Fibroblast of skin of abdomen (primary cell): ENCODE measurements around the gene CCDC71L.

Experiments used
- DNase-seq: peaks from one replicate; pipeline ENCODE4 v3.0.0-alpha.2; 2013

CCDC71L gene

GRCh38 chr7:106625678-106626301 lies 35.2 kb downstream of the CCDC71L start:
- DNase-seq = no peak

- DNase-seq = peak; percentile 83
These were observed 37.1 kb downstream of the CCDC71L start for GRCh38 chr7:106623853-106624252.

GRCh38 chr7:106623315-106623660 lies 37.7 kb downstream of the CCDC71L start:
- DNase-seq = no peak

GRCh38 chr7:106622654-106623314 lies 38.2 kb downstream of the CCDC71L start:
- no peak for DNase-seq

- no peak for DNase-seq
These were observed 39.4 kb downstream of the CCDC71L start for GRCh38 chr7:106621393-106622132.

- DNase-seq = no peak
These were observed 40.3 kb downstream of the CCDC71L start for GRCh38 chr7:106620676-106621075.

GRCh38 chr7:106620034-106620433 lies 40.9 kb downstream of the CCDC71L start:
- no peak for DNase-seq

- DNase-seq = no peak
These were observed 41.7 kb downstream of the CCDC71L start for GRCh38 chr7:106619213-106619612.

GRCh38 chr7:106618480-106618879 lies 42.5 kb downstream of the CCDC71L start:
- peak; percentile 83 for DNase-seq

- DNase-seq = no peak
These were observed 43.1 kb downstream of the CCDC71L start for GRCh38 chr7:106617860-106618259.

DNA sequence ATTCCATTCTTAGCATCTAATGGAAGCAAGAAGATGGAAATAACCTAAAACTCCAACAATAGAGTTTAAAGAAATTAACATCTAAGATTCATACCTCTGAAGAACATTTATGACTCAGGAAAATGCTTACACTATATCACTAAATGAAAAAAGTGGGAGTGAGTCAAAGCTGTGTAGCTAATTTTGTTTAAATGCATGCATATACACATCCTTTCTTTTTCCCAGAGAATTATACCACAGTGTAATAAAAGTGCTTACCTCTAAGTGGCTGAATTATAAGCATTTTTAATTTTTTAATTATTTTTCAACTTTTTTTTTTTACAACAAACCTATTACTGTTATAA lies 44.3 kb downstream of the CCDC71L start:
- peak; percentile 27 for DNase-seq

- no peak for DNase-seq
These were observed 44.9 kb downstream of the CCDC71L start for GRCh38 chr7:106615808-106616707.

DNA sequence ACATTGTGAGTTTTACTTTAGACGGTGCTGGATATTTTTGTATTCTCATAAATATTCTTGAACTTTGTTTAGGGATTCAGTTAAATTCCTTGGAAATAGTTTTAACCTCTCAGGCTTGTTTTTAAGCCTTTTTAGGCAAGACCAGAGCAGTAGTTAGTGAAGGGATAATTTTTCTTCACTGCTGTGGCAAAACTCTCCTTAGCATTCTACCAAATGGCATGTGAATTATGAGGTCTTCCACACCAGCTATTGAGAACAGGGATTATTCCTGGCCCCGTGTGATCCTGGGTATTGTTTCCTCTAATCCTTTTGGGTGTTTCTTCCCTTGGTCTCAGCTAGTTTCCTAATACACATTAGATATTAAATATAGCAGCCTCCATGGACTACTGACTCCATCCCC lies 46.2 kb downstream of the CCDC71L start:
- peak; percentile 41 for DNase-seq

GRCh38 chr7:106613848-106614560 lies 47.0 kb downstream of the CCDC71L start:
- peak; percentile 42 for DNase-seq

GRCh38 chr7:106613279-106613678 lies 47.7 kb downstream of the CCDC71L start:
- no peak for DNase-seq

- no peak for DNase-seq
These were observed 48.5 kb downstream of the CCDC71L start for GRCh38 chr7:106612432-106612831.

GRCh38 chr7:106611911-106612310 lies 49.0 kb downstream of the CCDC71L start:
- DNase-seq = no peak

GRCh38 chr7:106610996-106611886 lies 49.7 kb downstream of the CCDC71L start:
- peak; percentile 23 for DNase-seq

DNA sequence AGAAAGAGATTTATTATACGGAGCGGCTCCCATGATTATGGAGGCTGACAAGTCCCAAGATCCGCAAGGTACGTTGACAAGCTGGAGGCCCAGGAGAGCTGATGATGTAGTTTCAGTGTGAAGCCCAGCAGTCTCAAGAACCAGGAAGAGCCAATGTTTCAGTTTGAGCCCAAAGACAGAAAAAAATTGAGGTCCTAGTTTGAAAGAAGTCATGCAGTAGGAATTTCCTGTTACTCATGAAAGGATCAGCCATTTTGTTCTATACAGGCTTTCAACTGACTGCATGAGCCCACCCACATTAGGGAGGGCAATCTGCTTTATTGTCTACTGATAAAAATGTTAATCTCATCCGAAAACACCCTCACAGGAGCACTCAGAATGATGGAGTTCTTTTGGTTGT lies 51.5 kb downstream of the CCDC71L start:
- peak; percentile 86 for DNase-seq

- DNase-seq = no peak
These were observed 52.3 kb downstream of the CCDC71L start for GRCh38 chr7:106608661-106609060.
